Measurements from ENCODE around the gene FGF9. TPM values are rescaled to one million over a fixed set of nuclear protein-coding genes. Genes with fewer than 3 reads are reported as not detected.

FGF9 gene
- total RNA-seq, 1 experiment from 2014 or later, result 0.26 TPM

- TF ChIP-seq ZNF281 (CRISPR knock-in tag; IDR thresholded peaks at IDR 0.05), result no peak
- no peak for TF ChIP-seq NR3C1 (CRISPR knock-in tag; conservative IDR thresholded peaks at IDR 0.05; ENCODE audit: low read depth)
- no peak for TF ChIP-seq HMGA2 (CRISPR knock-in tag; IDR thresholded peaks at IDR 0.05)
- no peak for TF ChIP-seq FOXP1 (CRISPR knock-in tag; IDR thresholded peaks at IDR 0.05; ENCODE audit: borderline replicate concordance)
- TF ChIP-seq ATF6 (CRISPR knock-in tag; IDR thresholded peaks at IDR 0.05), result no peak
Measured at GRCh38 chr13:21673539-21673788, 2.6 kb downstream of the FGF9 start (continued).

GRCh38 chr13:21673789-21674489 is 3.1 kb downstream of the FGF9 start:
- POLR2A ChIA-PET, result no interaction called here

More at GRCh38 chr13:21673789-21674489, 3.1 kb downstream of the FGF9 start:
- no peak overlapping the region for H3K27ac Mint-ChIP-seq
- DNase-seq (ENCODE audit: low spot score) (peak; percentile 63), ATAC-seq (peak; percentile 19)
- 0 out of 2 replicates have a peak, but pooled peaks have one; percentile 52 for TF ChIP-seq E2F5 (CRISPR knock-in tag; IDR thresholded peaks at IDR 0.05)
- TF ChIP-seq CREM (CRISPR knock-in tag; IDR thresholded peaks at IDR 0.05), result peak; percentile 32; the same call in 1 of the 2 replicates
- TF ChIP-seq ZNF138 (CRISPR knock-in tag; conservative IDR thresholded peaks at IDR 0.05), result no peak
- TF ChIP-seq PRDM15 (CRISPR knock-in tag; IDR thresholded peaks at IDR 0.05), result peak; percentile 58; the same call in 1 of the 2 replicates
- TF ChIP-seq SP1 (CRISPR knock-in tag; conservative IDR thresholded peaks at IDR 0.05), result 0 out of 2 replicates have a peak, but pooled peaks have one; percentile 47
- 0 out of 2 replicates have a peak, but pooled peaks have one; percentile 36 for TF ChIP-seq FOXP4 (CRISPR knock-in tag; IDR thresholded peaks at IDR 0.05)
- peak overlapping the region; percentile 70 for H3K4me3 Mint-ChIP-seq
- no peaks in the 10 kb centered on the region for H3K36me3 Mint-ChIP-seq
- peaks cover 90% of the 10 kb centered on the region for H3K27me3 Mint-ChIP-seq (ENCODE audit: low read depth)
- CTCF ChIA-PET, result interaction anchor here (0.6 to 2.5 kb wide), 8 partner anchors 9 to 239 kb away, joined by 4 to 8 read pairs (median 4); partner anchors contain the start of gene MICU2
- no peaks in the 10 kb centered on the region for H3K9me3 Mint-ChIP-seq
- peaks cover 38% of the 10 kb centered on the region for H3K4me1 Mint-ChIP-seq
